ENCODE measurements around the gene SEL1L2. TPM values are rescaled to one million over a fixed set of nuclear protein-coding genes. Genes with fewer than 3 reads are reported as not detected.

SEL1L2 gene
- total RNA-seq, 1 experiment from 2014 or later, result not detected

GRCh38 chr20:13855613-13856012 is 134.8 kb downstream of the SEL1L2 start (continued):
- TF ChIP-seq GRHL2 (CRISPR knock-in tag; IDR thresholded peaks at IDR 0.05; ENCODE audit: insufficient replicate concordance, severe bottlenecking), result no peak
- no peak for TF ChIP-seq ZNF671 (CRISPR knock-in tag; IDR thresholded peaks at IDR 0.05)
- no peak for TF ChIP-seq ELF4 (CRISPR knock-in tag; IDR thresholded peaks at IDR 0.05; ENCODE audit: low read depth)

GRCh38 chr20:13852306-13852705 is 138.1 kb downstream of the SEL1L2 start:
- ATAC-seq (no peak), DNase-seq (ENCODE audit: low spot score) (no peak)
- ChIA-PET CTCF (no interaction called here), POLR2A (no interaction called here)
- no peak for TF ChIP-seq ZNF219 (CRISPR knock-in tag; IDR thresholded peaks at IDR 0.05; ENCODE audit: borderline replicate concordance)
- TF ChIP-seq ATF6 (CRISPR knock-in tag; IDR thresholded peaks at IDR 0.05), result no peak
- no peak for TF ChIP-seq ZNF423 (CRISPR knock-in tag; IDR thresholded peaks at IDR 0.05)
- no peak for TF ChIP-seq CREB1 (CRISPR knock-in tag; IDR thresholded peaks at IDR 0.05)
- no peak for TF ChIP-seq CBFB (CRISPR knock-in tag; IDR thresholded peaks at IDR 0.05; ENCODE audit: low read depth)
- TF ChIP-seq ARID4B (CRISPR knock-in tag; IDR thresholded peaks at IDR 0.05; ENCODE audit: borderline replicate concordance), result no peak
- no peaks in the 10 kb centered on the region for H3K36me3 Mint-ChIP-seq
- no peak overlapping the region for H3K27ac Mint-ChIP-seq
- H3K4me1 Mint-ChIP-seq, result no peaks in the 10 kb centered on the region
- peaks cover 4% of the 10 kb centered on the region; the same call in 1 of the 2 replicates for H3K27me3 Mint-ChIP-seq (ENCODE audit: low read depth)
- H3K4me3 Mint-ChIP-seq, result no peak overlapping the region
- peaks cover 3% of the 10 kb centered on the region; the same call in 1 of the 2 replicates for H3K9me3 Mint-ChIP-seq

GRCh38 chr20:13851279-13851678 is 139.1 kb downstream of the SEL1L2 start:
- no peak for ATAC-seq
- DNase-seq (ENCODE audit: low spot score), result no peak
- Mint-ChIP-seq H3K4me1 (no peaks in the 10 kb centered on the region), H3K9me3 (peaks cover 7% of the 10 kb centered on the region; the same call in 1 of the 2 replicates), H3K4me3 (no peak overlapping the region), H3K27me3 (ENCODE audit: low read depth) (peaks cover 4% of the 10 kb centered on the region; the same call in 1 of the 2 replicates), H3K27ac (no peak overlapping the region), H3K36me3 (no peaks in the 10 kb centered on the region)
- ChIA-PET POLR2A (no interaction called here), CTCF (no interaction called here)
- no peak for TF ChIP-seq ERG (CRISPR knock-in tag; IDR thresholded peaks at IDR 0.05)
- no peak for TF ChIP-seq GRHL2 (CRISPR knock-in tag; IDR thresholded peaks at IDR 0.05; ENCODE audit: insufficient replicate concordance, severe bottlenecking)
- no peak for TF ChIP-seq ZNF121 (CRISPR knock-in tag; IDR thresholded peaks at IDR 0.05)
- no peak for TF ChIP-seq FOXP4 (CRISPR knock-in tag; IDR thresholded peaks at IDR 0.05)
- TF ChIP-seq JUN (CRISPR knock-in tag; IDR thresholded peaks at IDR 0.05), result no peak
- TF ChIP-seq PRRX2 (CRISPR knock-in tag; IDR thresholded peaks at IDR 0.05), result no peak
- no peak for TF ChIP-seq OVOL2 (CRISPR knock-in tag; IDR thresholded peaks at IDR 0.05; ENCODE audit: borderline replicate concordance)
- no peak for TF ChIP-seq TP53 (CRISPR knock-in tag; IDR thresholded peaks at IDR 0.05)
- TF ChIP-seq ELF4 (CRISPR knock-in tag; IDR thresholded peaks at IDR 0.05; ENCODE audit: low read depth), result no peak

All from WTC11 (cell line).